B cell (primary cell): ENCODE measurements around the gene CDHR2. TPM values are rescaled to one million over a fixed set of nuclear protein-coding genes. Genes with fewer than 3 reads are reported as not detected.

Source experiments
- ATAC-seq: fragments of 200-7000 bp; cut with Tn5 transposase; one replicate; pipeline ENCODE4 v1.10.0; 2021; ENCODE audit warnings: low read depth, mild to moderate bottlenecking, moderate number of reproducible peaks, moderate library complexity
- CTCF ChIA-PET: fragments of 350-600 bp; sonication (Branson Sonifier 250); formaldehyde crosslinking; loops from one replicate; lab custom pipeline; 2021; ENCODE audit warnings: antibody characterized with exemption, inconsistent platforms; lab: Charles Lee
- POLR2A ChIA-PET: fragments of 350-600 bp; sonication (Branson Sonifier 250); formaldehyde crosslinking; loops from one replicate; lab custom pipeline; 2021; ENCODE audit warnings: antibody characterized with exemption; lab: Charles Lee
- DNase-seq: peaks from one replicate; pipeline ENCODE4 v3.0.0; 2013
- H2AFZ ChIP-seq: 2 replicates; pipeline ENCODE4 v1.6.1; 2012; ENCODE audit warnings: mild to moderate bottlenecking, low read depth, low read length; ENCODE audit not compliant: insufficient read depth, poor library complexity, severe bottlenecking
- H3K27ac ChIP-seq, 2 donors: 1 replicate in 1 of 2; 2 replicates in 1 of 2; pipeline ENCODE4 v1.5.1; 2012 to 2013; ENCODE audit warnings: low read length in 2 of 2, mild to moderate bottlenecking in 2 of 2, moderate library complexity in 1 of 2
- H3K27me3 ChIP-seq, 4 experiments: fragments of 200-600 bp in 1 of 4; sonication (generic) in 1 of 4; replicated peaks in 1 of 4; 1 replicate in 2 of 4; 2 replicates in 2 of 4; pipeline versions ENCODE4 v1.6.1 to v1.7.0; 2013 to 2016; ENCODE audit warnings: low read length in 3 of 4, mild to moderate bottlenecking in 2 of 4, mixed read lengths in 1 of 4, moderate library complexity in 1 of 4; ENCODE audit not compliant: insufficient read depth in 4 of 4, control insufficient read depth in 3 of 4; ENCODE audit errors: control extremely low read depth in 1 of 4
- H3K36me3 ChIP-seq, 2 experiments: replicated peaks in 1 of 2; 1 replicate in 1 of 2; 2 replicates in 1 of 2; pipeline versions ENCODE4 v1.6.1 to v1.7.1; 2013; ENCODE audit warnings: low read length in 1 of 2; ENCODE audit not compliant: insufficient read depth in 2 of 2, control insufficient read depth in 1 of 2; ENCODE audit errors: control extremely low read depth in 1 of 2, extremely low read depth in 1 of 2
- H3K4me1 ChIP-seq, 2 donors: fragments of 200-600 bp in 1 of 2; sonication (generic) in 1 of 2; 1 replicate in 1 of 2; 2 replicates in 1 of 2; pipeline versions ENCODE4 v1.5.1 to v1.6.1; 2013 to 2017; ENCODE audit warnings: low read length in 2 of 2; ENCODE audit not compliant: control insufficient read depth in 2 of 2, insufficient read depth in 2 of 2
- H3K4me2 ChIP-seq: replicated peaks from 2 replicates; pipeline ENCODE3; 2012; ENCODE audit warnings: mild to moderate bottlenecking, low read depth, low read length; ENCODE audit not compliant: poor library complexity, severe bottlenecking
- H3K4me3 ChIP-seq, 5 experiments: fragments of 200-600 bp in 1 of 5; sonication (generic) in 1 of 5; 1 replicate in 3 of 5; 2 replicates in 2 of 5; pipeline versions ENCODE4 v1.5.1 to v1.7.0; 2011 to 2016; ENCODE audit warnings: low read length in 4 of 5, mild to moderate bottlenecking in 4 of 5, low read depth in 2 of 5, control low read depth in 1 of 5, moderate library complexity in 1 of 5; ENCODE audit not compliant: insufficient read depth in 1 of 5; ENCODE audit errors: control extremely low read depth in 1 of 5, extremely low read depth in 1 of 5
- H3K79me2 ChIP-seq: fragments of 200-600 bp; sonication (generic); one replicate; pipeline ENCODE4 v1.6.0; 2016; ENCODE audit warnings: low read length; ENCODE audit not compliant: control insufficient read depth, insufficient read depth
- H3K9ac ChIP-seq: fragments of 200-600 bp; sonication (generic); 2 replicates; pipeline ENCODE4 v1.6.1; 2017; ENCODE audit warnings: mild to moderate bottlenecking, low read length, moderate library complexity
- H3K9me3 ChIP-seq, 3 donors: one replicate each; pipeline versions ENCODE4 v1.6.1 to v1.7.1; 2013; ENCODE audit warnings: low read length in 2 of 3; ENCODE audit not compliant: control insufficient read depth in 2 of 3, insufficient read depth in 1 of 3; ENCODE audit errors: control extremely low read depth in 1 of 3
- H4K20me1 ChIP-seq: 2 replicates; pipeline ENCODE4 v1.6.0; 2012; ENCODE audit warnings: mild to moderate bottlenecking, low read length; ENCODE audit not compliant: insufficient read depth, control insufficient read depth, poor library complexity, severe bottlenecking
- H3K27ac Mint-ChIP-seq: one replicate; pipeline ENCODE4 v1.8.0; 2021; ENCODE audit warnings: mixed read lengths
- H3K27me3 Mint-ChIP-seq: one replicate; pipeline ENCODE4 v1.8.0; 2021; ENCODE audit warnings: mixed read lengths
- H3K4me1 Mint-ChIP-seq: one replicate; pipeline ENCODE4 v1.8.0; 2021; ENCODE audit warnings: mixed read lengths
- H3K4me3 Mint-ChIP-seq: one replicate; pipeline ENCODE4 v1.8.0; 2021; ENCODE audit warnings: mixed read lengths
- H3K9me3 Mint-ChIP-seq: one replicate; pipeline ENCODE4 v1.8.0; 2022; ENCODE audit warnings: mixed read lengths; ENCODE audit not compliant: insufficient read depth
- EZH2 ChIP-seq: IDR thresholded peaks from 2 replicates; pipeline ENCODE4 v1.6.1; 2012; ENCODE audit warnings: borderline replicate concordance, low read depth, mild to moderate bottlenecking, moderate library complexity, low read length; ENCODE audit not compliant: insufficient read depth, poor library complexity, severe bottlenecking
- WGBS: methylation state at CpG from one replicate; pipeline ENCODE4 v1.1.5; 2013; ENCODE audit warnings: missing lambda C conversion rate; ENCODE audit not compliant: insufficient coverage; 5-methylcytosine and 5-hydroxymethylcytosine counted together
- intact Hi-C: fragments of 100-400 bp; cut with micrococcal nuclease; formaldehyde crosslinking; loops from one replicate; pipeline ENCODE4 v1.10.0; 2022
- polyA plus RNA-seq: library from polyadenylated mRNA; depleted of rRNA; stranded (reverse); fragments of >200 nt; gene quantifications from 2 replicates; pipeline ENCODE4 v1.2.3, GENCODE V29; 2012
- total RNA-seq, 2 donors: library from RNA; stranded (reverse); fragments of 120-200 nt in 1 of 2; gene quantifications; 1 replicate in 1 of 2; 2 replicates in 1 of 2; pipeline versions ENCODE4 v1.2.3 to v1.2.4, GENCODE V29; 2013 to 2022
- TF ChIP-seq, protein P1 (sequence below): fragments of 200-600 bp; IDR thresholded peaks from one replicate; pipeline ENCODE4 v1.8.0; 2022; ENCODE audit warnings: antibody characterized with exemption, mild to moderate bottlenecking

CDHR2 gene
- total and polyA plus RNA-seq, 2 donors (not counting 1 experiment from before 2014, with no cell fraction given): 0.25 to 1.7 TPM

DNA sequence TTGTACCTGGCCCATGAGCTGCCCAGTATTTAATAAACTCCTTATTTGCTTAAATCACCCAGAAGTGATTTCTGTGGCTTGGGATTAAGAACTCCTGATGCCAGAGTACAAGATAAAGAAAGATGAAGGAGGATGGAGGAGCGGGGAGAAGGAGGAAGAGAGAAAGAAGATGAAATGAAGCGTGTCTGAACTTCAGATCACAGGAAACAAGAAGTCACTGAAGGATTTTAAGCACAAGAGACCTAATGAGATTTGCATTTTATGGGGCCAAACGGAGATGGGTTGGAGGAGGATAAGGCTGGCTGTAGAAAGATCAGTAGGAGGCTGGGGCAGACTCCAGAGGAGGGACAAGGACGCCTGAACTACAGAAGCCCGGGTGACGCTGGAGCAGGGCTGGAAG is 84.5 kb downstream of the CDHR2 start:
- Histone ChIP-seq H2AFZ (no peak overlapping the region), H4K20me1 (no peaks in the 10 kb centered on the region), H3K4me2 (peak overlapping the region; percentile 70), H3K4me3 (peak overlapping the region in 1 of 5 experiments; percentile 35), H3K36me3 (no peaks in the 10 kb centered on the region), H3K27me3 (peaks cover 0 to 47% (median 18%) of the 10 kb centered on the region in 4 experiments), H3K79me2 (no peaks in the 10 kb centered on the region), H3K4me1 (peaks cover 46 to 57% of the 10 kb centered on the region in 2 donors), H3K27ac (no peak overlapping the region), H3K9ac (peak overlapping the region; percentile 24), H3K9me3 (peaks cover 0 to 22% (median 0%) of the 10 kb centered on the region in 3 donors)
- peak; percentile 59 for DNase-seq
- peaks cover 42% of the 10 kb centered on the region for H3K4me1 Mint-ChIP-seq
- CTCF ChIA-PET: interaction anchor here (1.3 kb wide), 1 partner anchor 25 kb away, joined by 4 read pairs; no protein-coding TSS in a partner anchor
- POLR2A ChIA-PET: no interaction called here
- H3K4me3 Mint-ChIP-seq: peak overlapping the region; percentile 69
- TF ChIP-seq EZH2: no peak
- TF ChIP-seq, protein P1, sequence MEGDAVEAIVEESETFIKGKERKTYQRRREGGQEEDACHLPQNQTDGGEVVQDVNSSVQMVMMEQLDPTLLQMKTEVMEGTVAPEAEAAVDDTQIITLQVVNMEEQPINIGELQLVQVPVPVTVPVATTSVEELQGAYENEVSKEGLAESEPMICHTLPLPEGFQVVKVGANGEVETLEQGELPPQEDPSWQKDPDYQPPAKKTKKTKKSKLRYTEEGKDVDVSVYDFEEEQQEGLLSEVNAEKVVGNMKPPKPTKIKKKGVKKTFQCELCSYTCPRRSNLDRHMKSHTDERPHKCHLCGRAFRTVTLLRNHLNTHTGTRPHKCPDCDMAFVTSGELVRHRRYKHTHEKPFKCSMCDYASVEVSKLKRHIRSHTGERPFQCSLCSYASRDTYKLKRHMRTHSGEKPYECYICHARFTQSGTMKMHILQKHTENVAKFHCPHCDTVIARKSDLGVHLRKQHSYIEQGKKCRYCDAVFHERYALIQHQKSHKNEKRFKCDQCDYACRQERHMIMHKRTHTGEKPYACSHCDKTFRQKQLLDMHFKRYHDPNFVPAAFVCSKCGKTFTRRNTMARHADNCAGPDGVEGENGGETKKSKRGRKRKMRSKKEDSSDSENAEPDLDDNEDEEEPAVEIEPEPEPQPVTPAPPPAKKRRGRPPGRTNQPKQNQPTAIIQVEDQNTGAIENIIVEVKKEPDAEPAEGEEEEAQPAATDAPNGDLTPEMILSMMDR: no peak
- intact Hi-C loops: loop anchor here (5.0 kb wide), 1 partner anchor 91 kb away; no protein-coding TSS in a partner anchor
- peaks cover 19% of the 10 kb centered on the region for H3K27me3 Mint-ChIP-seq
- WGBS: 0% methylated on average over 6 of the region's 6 CpGs
- ATAC-seq: peak; percentile 29
- H3K27ac Mint-ChIP-seq: peak overlapping the region; percentile 12
- no peaks in the 10 kb centered on the region for H3K9me3 Mint-ChIP-seq

DNA sequence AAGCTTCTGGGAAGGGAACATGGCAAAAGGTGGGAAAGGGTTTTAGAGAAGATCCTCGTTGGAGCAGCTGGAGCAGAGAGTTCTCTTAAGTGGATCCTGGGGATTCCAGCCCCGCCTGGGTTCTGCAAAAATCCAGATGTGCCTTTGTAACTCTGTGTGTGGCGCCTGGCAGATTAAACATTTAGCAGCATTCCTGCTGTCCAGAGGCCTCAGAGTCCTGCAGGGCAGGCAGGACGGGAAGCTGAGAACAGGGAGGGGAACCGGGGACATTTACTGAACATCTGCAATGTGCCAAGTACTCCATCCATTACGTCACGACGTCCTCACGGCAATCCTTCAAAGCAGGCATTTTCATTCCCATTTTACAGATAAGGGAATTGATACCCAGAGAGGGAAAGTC is 87.3 kb downstream of the CDHR2 start:
- no peak overlapping the region for H3K4me3 ChIP-seq
- no peaks in the 10 kb centered on the region for H4K20me1 ChIP-seq
- H2AFZ ChIP-seq: no peak overlapping the region
- no peak overlapping the region for H3K27ac ChIP-seq
- peaks cover 0 to 13% (median 0%) of the 10 kb centered on the region in 3 donors for H3K9me3 ChIP-seq
- ChIA-PET CTCF (interaction anchor here (1.3 kb wide), 1 partner anchor 24 kb away, joined by 3 read pairs; no protein-coding TSS in a partner anchor), POLR2A (no interaction called here)
- no peaks in the 10 kb centered on the region for H3K79me2 ChIP-seq
- TF ChIP-seq, protein P1: no peak
- no peak for TF ChIP-seq EZH2
- H3K27me3 Mint-ChIP-seq: peaks cover 12% of the 10 kb centered on the region
- intact Hi-C loops: no loop called here
- no peaks in the 10 kb centered on the region for H3K36me3 ChIP-seq
- H3K27me3 ChIP-seq: peaks cover 0 to 25% (median 2%) of the 10 kb centered on the region in 4 experiments
- H3K9me3 Mint-ChIP-seq: no peaks in the 10 kb centered on the region
- peaks cover 22 to 33% of the 10 kb centered on the region in 2 donors for H3K4me1 ChIP-seq
- H3K4me1 Mint-ChIP-seq: peaks cover 23% of the 10 kb centered on the region
- no peak overlapping the region for H3K27ac Mint-ChIP-seq
- no peak overlapping the region for H3K9ac ChIP-seq
- no peak overlapping the region for H3K4me2 ChIP-seq
- no peak overlapping the region for H3K4me3 Mint-ChIP-seq
- ATAC-seq: no peak
- 79% methylated on average over 5 of the region's 9 CpGs for WGBS
- DNase-seq: no peak
